WTC11 (cell line): ENCODE measurements around the gene ETV1. TPM values are rescaled to one million over a fixed set of nuclear protein-coding genes. Genes with fewer than 3 reads are reported as not detected.

Experiments used
- ATAC-seq: fragments of 200-7000 bp; cut with Tn5 transposase; 2 replicates; pipeline ENCODE4 v1.10.0; 2021; ENCODE audit warnings: mild to moderate bottlenecking, moderate library complexity
- CTCF ChIA-PET: fragments of 300-600 bp; sonication (Branson Sonifier 250); formaldehyde crosslinking; loops from one replicate; lab custom pipeline; 2021; ENCODE audit warnings: antibody characterized with exemption; lab: Charles Lee
- POLR2A ChIA-PET: fragments of 350-600 bp; sonication (Branson Sonifier 250); formaldehyde crosslinking; loops from one replicate; lab custom pipeline; 2021; ENCODE audit warnings: antibody characterized with exemption; lab: Charles Lee
- DNase-seq: peaks from one replicate; pipeline ENCODE4 v3.0.0; 2021; ENCODE audit warnings: low spot score
- H3K27ac Mint-ChIP-seq: 2 replicates; pipeline ENCODE4 v1.8.0; 2021; ENCODE audit warnings: mixed read lengths
- H3K27me3 Mint-ChIP-seq: 2 replicates; pipeline ENCODE4 v1.8.0; 2021; ENCODE audit warnings: low read depth, mild to moderate bottlenecking, moderate library complexity, mixed read lengths
- H3K36me3 Mint-ChIP-seq: 2 replicates; pipeline ENCODE4 v1.8.0; 2021; ENCODE audit warnings: mixed read lengths
- H3K4me1 Mint-ChIP-seq: 2 replicates; pipeline ENCODE4 v1.8.0; 2022; ENCODE audit warnings: mixed read lengths
- H3K4me3 Mint-ChIP-seq: 2 replicates; pipeline ENCODE4 v1.8.0; 2021; ENCODE audit warnings: mild to moderate bottlenecking, moderate library complexity, mixed read lengths
- H3K9me3 Mint-ChIP-seq: 2 replicates; pipeline ENCODE4 v1.8.0; 2021; ENCODE audit warnings: mixed read lengths
- AFF4 ChIP-seq: sonication (generic); formaldehyde crosslinking; IDR thresholded peaks from 2 replicates; pipeline ENCODE4 v1.8.1; 2023; ENCODE audit warnings: mild to moderate bottlenecking, missing genetic modification reagents, borderline replicate concordance
- ARID4B ChIP-seq: sonication (generic); formaldehyde crosslinking; IDR thresholded peaks from 2 replicates; pipeline ENCODE4 v1.8.0; 2023; ENCODE audit warnings: missing genetic modification reagents, mild to moderate bottlenecking, borderline replicate concordance
- ATF2 ChIP-seq: sonication (generic); formaldehyde crosslinking; IDR thresholded peaks from 2 replicates; pipeline ENCODE4 v1.8.1; 2022; ENCODE audit warnings: low read depth, missing genetic modification reagents, borderline replicate concordance
- ERG ChIP-seq: fragments of 250-450 bp; sonication (Bioruptor Pico); IDR thresholded peaks from 2 replicates; pipeline ENCODE4 v1.8.0; 2021; ENCODE audit warnings: mild to moderate bottlenecking
- ESRRA ChIP-seq: sonication (generic); formaldehyde crosslinking; IDR thresholded peaks from 2 replicates; pipeline ENCODE4 v1.8.1; 2022; ENCODE audit warnings: mild to moderate bottlenecking, missing genetic modification reagents, borderline replicate concordance
- ETV6 ChIP-seq: sonication (generic); formaldehyde crosslinking; IDR thresholded peaks from 2 replicates; pipeline ENCODE4 v1.8.1; 2022; ENCODE audit warnings: mild to moderate bottlenecking, missing genetic modification reagents
- FOXJ3 ChIP-seq: sonication (generic); formaldehyde crosslinking; IDR thresholded peaks from 2 replicates; pipeline ENCODE4 v1.9.0; 2021; ENCODE audit warnings: missing genetic modification reagents, mild to moderate bottlenecking, borderline replicate concordance
- NFYB ChIP-seq: sonication (generic); formaldehyde crosslinking; conservative IDR thresholded peaks from 2 replicates; pipeline ENCODE4 v1.8.0; 2022; ENCODE audit warnings: low read depth, missing genetic modification reagents
- NR1H2 ChIP-seq: sonication (generic); formaldehyde crosslinking; IDR thresholded peaks from 2 replicates; pipeline ENCODE4 v1.9.0; 2021; ENCODE audit warnings: mild to moderate bottlenecking, moderate library complexity, missing genetic modification reagents
- NR3C1 ChIP-seq: sonication (generic); formaldehyde crosslinking; conservative IDR thresholded peaks from 2 replicates; pipeline ENCODE4 v1.8.1; 2023; ENCODE audit warnings: low read depth, mild to moderate bottlenecking, missing genetic modification reagents
- PRDM15 ChIP-seq: sonication (generic); formaldehyde crosslinking; IDR thresholded peaks from 2 replicates; pipeline ENCODE4 v1.8.0; 2022; ENCODE audit warnings: missing genetic modification reagents
- PRRX2 ChIP-seq: fragments of 250-450 bp; sonication (Bioruptor Pico); IDR thresholded peaks from 2 replicates; pipeline ENCODE4 v1.8.0; 2021; ENCODE audit warnings: mild to moderate bottlenecking
- RELA ChIP-seq: sonication (generic); formaldehyde crosslinking; IDR thresholded peaks from 2 replicates; pipeline ENCODE4 v1.8.1; 2022; ENCODE audit warnings: missing genetic modification reagents, mild to moderate bottlenecking, borderline replicate concordance
- RORB ChIP-seq: fragments of 250-450 bp; sonication (Bioruptor Pico); IDR thresholded peaks from 2 replicates; pipeline ENCODE4 v1.9.0; 2021; ENCODE audit warnings: mild to moderate bottlenecking
- SMAD3 ChIP-seq: sonication (generic); formaldehyde crosslinking; IDR thresholded peaks from 2 replicates; pipeline ENCODE4 v1.8.0; 2022; ENCODE audit warnings: missing genetic modification reagents, mild to moderate bottlenecking, borderline replicate concordance
- TCF7 ChIP-seq: sonication (generic); formaldehyde crosslinking; IDR thresholded peaks from 2 replicates; pipeline ENCODE4 v1.8.0; 2022; ENCODE audit warnings: mild to moderate bottlenecking, low read depth, missing genetic modification reagents, moderate library complexity
- TEAD4 ChIP-seq: sonication (generic); formaldehyde crosslinking; IDR thresholded peaks from 2 replicates; pipeline ENCODE4 v1.8.0; 2022; ENCODE audit warnings: mild to moderate bottlenecking, missing genetic modification reagents
- TP53 ChIP-seq: sonication (generic); formaldehyde crosslinking; IDR thresholded peaks from 2 replicates; pipeline ENCODE4 v1.8.1; 2023; ENCODE audit warnings: mild to moderate bottlenecking, missing genetic modification reagents
- ZNF532 ChIP-seq: fragments of 250-450 bp; sonication (Bioruptor Pico); IDR thresholded peaks from 2 replicates; pipeline ENCODE4 v1.9.0; 2021; ENCODE audit warnings: mild to moderate bottlenecking, borderline replicate concordance
- total RNA-seq: library from RNA; stranded (reverse); gene quantifications from 3 replicates; pipeline ENCODE4 v1.2.3, GENCODE V29; 2021

ETV1 gene
- total RNA-seq, 1 experiment from 2014 or later: 76.6 TPM

- DNase-seq (no peak), ATAC-seq (peak; percentile 74)
- peaks cover 80% of the 10 kb centered on the region for H3K4me1 Mint-ChIP-seq
- H3K27me3 Mint-ChIP-seq: no peaks in the 10 kb centered on the region
- ChIA-PET CTCF (interaction anchor here (1.8 kb wide), 1 partner anchor 8 kb away, joined by 6 read pairs; the partner anchor contains the start of gene ETV1), POLR2A (interaction anchor here (0.6 to 4.1 kb wide), 2 partner anchors 10 to 731 kb away, joined by 3 to 33 read pairs; partner anchors contain the start of gene ETV1)
- peak overlapping the region; percentile 40 for H3K4me3 Mint-ChIP-seq
- no peaks in the 10 kb centered on the region for H3K9me3 Mint-ChIP-seq
- H3K27ac Mint-ChIP-seq: peak overlapping the region; percentile 87
- peaks cover 16% of the 10 kb centered on the region for H3K36me3 Mint-ChIP-seq
- TF ChIP-seq RORB (no peak), ZNF532 (CRISPR knock-in tag) (no peak), NR1H2 (CRISPR knock-in tag) (no peak), NFYB (CRISPR knock-in tag) (no peak), ERG (CRISPR knock-in tag) (no peak), TEAD4 (CRISPR knock-in tag) (no peak), SMAD3 (no peak), ESRRA (CRISPR knock-in tag) (no peak), TP53 (CRISPR knock-in tag) (no peak), FOXJ3 (CRISPR knock-in tag) (no peak), ETV6 (CRISPR knock-in tag) (no peak), NR3C1 (CRISPR knock-in tag) (no peak), TCF7 (CRISPR knock-in tag) (no peak), PRDM15 (CRISPR knock-in tag) (no peak), PRRX2 (CRISPR knock-in tag) (no peak), AFF4 (CRISPR knock-in tag) (no peak), ATF2 (CRISPR knock-in tag) (no peak), ARID4B (CRISPR knock-in tag) (no peak), RELA (CRISPR knock-in tag) (no peak)
Measured at GRCh38 chr7:13981070-13981469, 8.4 kb downstream of the ETV1 start.
